DMS 273 treated with DMSO at 0.1 percent for 48 hours (cell line): Measurements from ENCODE around the gene PDZD2.
"Not testable (repeated sequence)": the region's sequence is repeated elsewhere in the genome, so short reads cannot be mapped to it uniquely, and the experiment has no call there.

Source experiments
- DNase-seq: peaks from one replicate; lab custom pipeline; 2025; lab: John Stamatoyannopoulos, UW

PDZD2 gene

GRCh38 chr5:31935496-31936369, 296.8 kb downstream of the PDZD2 start:
- DNase-seq: no peak

- DNase-seq: no peak
Measured at GRCh38 chr5:31936683-31937082, 297.8 kb downstream of the PDZD2 start.

GRCh38 chr5:31937226-31937625, 298.3 kb downstream of the PDZD2 start:
- no peak for DNase-seq

GRCh38 chr5:31937703-31938102, 298.8 kb downstream of the PDZD2 start:
- DNase-seq: no peak

- DNase-seq: no peak
Measured at GRCh38 chr5:31939151-31939550, 300.2 kb downstream of the PDZD2 start.

GRCh38 chr5:31941151-31941755, 302.3 kb downstream of the PDZD2 start:
- no peak for DNase-seq

- no peak for DNase-seq
Measured at GRCh38 chr5:31942546-31942945, 303.6 kb downstream of the PDZD2 start.

GRCh38 chr5:31944684-31945445, 305.9 kb downstream of the PDZD2 start:
- DNase-seq: peak; percentile 73

- DNase-seq: no peak
Measured at GRCh38 chr5:31948006-31948405, 309.1 kb downstream of the PDZD2 start.

- DNase-seq: no peak
Measured at GRCh38 chr5:31952067-31952466, 313.1 kb downstream of the PDZD2 start.

- DNase-seq: no peak
Measured at GRCh38 chr5:31954091-31954490, 315.2 kb downstream of the PDZD2 start.

GRCh38 chr5:31957151-31957550, 318.2 kb downstream of the PDZD2 start:
- no peak for DNase-seq

- DNase-seq: no peak
Measured at GRCh38 chr5:31962351-31962751, 323.4 kb downstream of the PDZD2 start.

GRCh38 chr5:31962871-31963307, 324.0 kb downstream of the PDZD2 start:
- DNase-seq: no peak

GRCh38 chr5:31963358-31964006, 324.6 kb downstream of the PDZD2 start:
- no peak for DNase-seq

- DNase-seq: no peak
Measured at GRCh38 chr5:31964007-31964360, 325.1 kb downstream of the PDZD2 start.

GRCh38 chr5:31965227-31965626, 326.3 kb downstream of the PDZD2 start:
- DNase-seq: no peak

GRCh38 chr5:31966936-31967335, 328.0 kb downstream of the PDZD2 start:
- DNase-seq: no peak

GRCh38 chr5:31967461-31967860, 328.5 kb downstream of the PDZD2 start:
- DNase-seq: no peak

GRCh38 chr5:31972558-31972957, 333.6 kb downstream of the PDZD2 start:
- no peak for DNase-seq

- DNase-seq: not testable (repeated sequence)
Measured at GRCh38 chr5:31975189-31975612, 336.3 kb downstream of the PDZD2 start.

GRCh38 chr5:31976169-31976568, 337.2 kb downstream of the PDZD2 start:
- no peak for DNase-seq
